GM21423 (cell line): ENCODE measurements around the gene LTBP1.

Experiments used
- ATAC-seq: cut with Tn5 transposase; IDR thresholded peaks from one replicate; pipeline ENCODE4 v1.9.1; 2021; ENCODE audit warnings: mild to moderate bottlenecking, moderate library complexity; ENCODE audit not compliant: unreplicated experiment

Gene LTBP1

GRCh38 chr2:33287507-33288005 is 340.8 kb downstream of the LTBP1 start:
- ATAC-seq: no peak

- ATAC-seq: no peak
Measured at GRCh38 chr2:33288011-33288410, 341.3 kb downstream of the LTBP1 start.

- ATAC-seq: no peak
Measured at GRCh38 chr2:33289961-33290360, 343.2 kb downstream of the LTBP1 start.

GRCh38 chr2:33291278-33292013 is 344.7 kb downstream of the LTBP1 start:
- no peak for ATAC-seq

- ATAC-seq: no peak
Measured at GRCh38 chr2:33292063-33292462, 345.3 kb downstream of the LTBP1 start.

- ATAC-seq: no peak
Measured at GRCh38 chr2:33292981-33293595, 346.3 kb downstream of the LTBP1 start.

- no peak for ATAC-seq
Measured at GRCh38 chr2:33298233-33298632, 351.5 kb downstream of the LTBP1 start.

- ATAC-seq: no peak
Measured at GRCh38 chr2:33301355-33301754, 354.6 kb downstream of the LTBP1 start.

- no peak for ATAC-seq
Measured at GRCh38 chr2:33302348-33302747, 355.6 kb downstream of the LTBP1 start.

GRCh38 chr2:33304032-33304864 is 357.5 kb downstream of the LTBP1 start:
- no peak for ATAC-seq

- ATAC-seq: no peak
Measured at GRCh38 chr2:33307659-33308270, 361.0 kb downstream of the LTBP1 start.

GRCh38 chr2:33312355-33312754 is 365.6 kb downstream of the LTBP1 start:
- no peak for ATAC-seq

GRCh38 chr2:33313039-33313438 is 366.3 kb downstream of the LTBP1 start:
- no peak for ATAC-seq

- no peak for ATAC-seq
Measured at GRCh38 chr2:33314541-33314940, 367.8 kb downstream of the LTBP1 start.

- no peak for ATAC-seq
Measured at GRCh38 chr2:33316328-33316727, 369.6 kb downstream of the LTBP1 start.

- ATAC-seq: no peak
Measured at GRCh38 chr2:33317369-33318007, 370.7 kb downstream of the LTBP1 start.

GRCh38 chr2:33318456-33318855 is 371.7 kb downstream of the LTBP1 start:
- no peak for ATAC-seq

- ATAC-seq: no peak
Measured at GRCh38 chr2:33320573-33320972, 373.8 kb downstream of the LTBP1 start.

GRCh38 chr2:33321236-33321771 is 374.6 kb downstream of the LTBP1 start:
- peak; percentile 56 for ATAC-seq

- ATAC-seq: no peak
Measured at GRCh38 chr2:33321876-33322483, 375.2 kb downstream of the LTBP1 start.
